Ramos (cell line): Measurements from ENCODE around the gene ZCCHC9.
"Not testable (repeated sequence)": the region's sequence is repeated elsewhere in the genome, so short reads cannot be mapped to it uniquely, and the experiment has no call there.

Source experiments
- in situ Hi-C: fragments of 300-500 bp; cut with MboI; formaldehyde crosslinking; loops from one replicate; pipeline ENCODE4 v1.14.3; 2022; ENCODE audit warnings: low sequenced_read_pairs; ENCODE audit not compliant: unreplicated experiment

The ZCCHC9 gene

GRCh38 chr5:81303563-81303962 is 2.2 kb downstream of the ZCCHC9 start:
- in situ Hi-C loops: no loop called here

DNA sequence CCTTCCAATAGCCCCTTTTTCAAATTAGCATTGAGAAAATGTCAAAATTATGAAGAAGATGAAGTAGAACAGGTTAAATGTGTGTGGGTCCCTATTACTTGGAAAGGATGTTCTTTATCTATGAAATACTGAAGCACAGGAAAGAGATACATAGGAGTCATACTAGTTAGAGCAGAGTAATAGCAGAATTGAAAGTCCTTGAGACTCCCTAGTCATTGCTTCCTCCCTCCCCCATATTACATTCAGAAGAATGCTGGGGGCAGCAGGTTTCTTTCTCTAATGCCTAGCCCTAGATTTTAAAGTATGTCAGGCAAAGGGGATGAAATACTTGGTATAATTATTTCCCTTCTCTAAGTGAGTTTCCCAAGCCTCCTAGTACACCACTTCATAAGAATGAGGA is 4.4 kb downstream of the ZCCHC9 start:
- in situ Hi-C loops: no loop called here

DNA sequence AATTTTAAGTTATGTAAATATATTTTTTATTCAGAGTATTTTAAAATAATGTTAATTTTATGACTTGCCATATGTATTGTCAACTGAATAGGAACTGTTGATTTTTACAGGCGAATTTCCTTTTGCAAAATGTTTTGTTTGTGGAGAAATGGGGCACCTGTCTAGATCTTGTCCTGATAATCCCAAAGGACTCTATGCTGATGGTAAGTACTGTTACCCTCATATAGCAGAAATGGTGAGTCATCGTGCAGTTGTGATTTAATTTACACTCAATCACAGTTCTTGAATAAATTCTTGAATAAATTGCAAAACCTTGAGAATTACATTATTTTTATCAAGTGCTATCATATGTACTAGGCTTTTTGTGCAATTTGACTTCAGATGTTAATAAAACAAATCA is 7.4 kb downstream of the ZCCHC9 start:
- in situ Hi-C loops: no loop called here

- in situ Hi-C loops: no loop called here
Observed at GRCh38 chr5:81310402-81311063, 9.1 kb downstream of the ZCCHC9 start.

DNA sequence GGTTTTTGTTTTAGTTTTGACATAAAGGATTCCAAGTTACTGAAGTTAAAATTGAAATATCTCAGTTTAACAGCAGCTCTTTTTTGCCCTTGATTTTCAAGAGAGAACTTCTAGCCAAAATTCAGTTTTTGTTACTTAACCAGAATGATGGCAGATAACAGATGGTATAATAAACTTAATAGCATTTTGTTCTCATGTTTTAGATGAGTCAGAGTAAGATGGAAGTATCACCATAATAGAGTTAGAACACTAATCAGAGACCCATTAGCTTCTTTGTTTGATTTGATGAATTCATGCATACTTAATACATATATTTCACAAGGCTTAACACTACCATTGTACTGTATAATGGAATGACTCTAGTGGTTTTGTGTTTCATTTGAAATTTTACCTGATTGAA is 11.9 kb downstream of the ZCCHC9 start:
- in situ Hi-C loops: no loop called here

GRCh38 chr5:81313686-81314085 is 12.3 kb downstream of the ZCCHC9 start:
- in situ Hi-C loops: no loop called here

DNA sequence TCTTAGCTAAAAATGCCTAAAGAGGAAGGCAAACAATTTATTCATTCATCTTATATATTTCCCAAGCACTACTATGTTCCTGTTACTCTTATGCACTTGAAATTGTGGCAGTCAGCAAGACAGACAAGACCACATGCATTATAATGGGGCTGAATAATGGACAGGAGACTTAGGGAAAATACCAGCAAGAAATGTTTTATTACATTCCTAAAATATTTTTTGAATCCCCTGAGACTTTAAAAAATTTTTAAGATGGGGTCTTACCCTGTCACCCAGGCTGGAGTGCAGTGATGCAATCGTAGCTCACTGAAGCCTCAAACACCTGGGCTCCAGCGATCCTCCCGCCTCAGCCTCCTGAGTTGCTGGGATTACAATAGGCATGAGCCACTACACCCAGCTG is 13.2 kb downstream of the ZCCHC9 start:
- in situ Hi-C loops: no loop called here

GRCh38 chr5:81315336-81315735 is 13.9 kb downstream of the ZCCHC9 start:
- in situ Hi-C loops: no loop called here

- in situ Hi-C loops: no loop called here
Observed at GRCh38 chr5:81315830-81316229, 14.4 kb downstream of the ZCCHC9 start.

- in situ Hi-C loops: no loop called here
Observed at GRCh38 chr5:81316571-81316970, 15.2 kb downstream of the ZCCHC9 start.

GRCh38 chr5:81317536-81317935 is 16.1 kb downstream of the ZCCHC9 start:
- in situ Hi-C loops: no loop called here

DNA sequence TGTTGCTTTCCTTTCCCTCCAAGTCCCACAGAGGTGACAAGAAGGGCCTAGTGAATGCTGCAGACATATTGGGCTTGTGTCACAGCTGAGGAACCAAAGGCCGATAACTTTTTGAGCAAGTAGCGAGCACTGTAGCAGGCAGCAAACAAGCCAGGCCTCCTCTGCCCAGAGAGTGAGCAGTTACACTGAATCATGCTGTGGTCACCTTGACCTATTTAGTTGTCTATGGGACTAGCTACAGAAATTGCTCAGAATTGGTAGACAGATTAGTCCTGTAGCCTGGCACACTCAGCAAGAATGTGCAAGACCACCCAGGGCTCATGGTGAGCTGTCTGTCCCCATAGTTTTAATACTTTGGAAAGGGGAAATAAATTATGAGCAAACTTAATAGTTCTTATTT is 25.2 kb downstream of the ZCCHC9 start:
- in situ Hi-C loops: no loop called here

GRCh38 chr5:81334304-81335061 is 33.1 kb downstream of the ZCCHC9 start:
- in situ Hi-C loops: no loop called here

- in situ Hi-C loops: no loop called here
Observed at GRCh38 chr5:81335946-81336345, 34.6 kb downstream of the ZCCHC9 start.

DNA sequence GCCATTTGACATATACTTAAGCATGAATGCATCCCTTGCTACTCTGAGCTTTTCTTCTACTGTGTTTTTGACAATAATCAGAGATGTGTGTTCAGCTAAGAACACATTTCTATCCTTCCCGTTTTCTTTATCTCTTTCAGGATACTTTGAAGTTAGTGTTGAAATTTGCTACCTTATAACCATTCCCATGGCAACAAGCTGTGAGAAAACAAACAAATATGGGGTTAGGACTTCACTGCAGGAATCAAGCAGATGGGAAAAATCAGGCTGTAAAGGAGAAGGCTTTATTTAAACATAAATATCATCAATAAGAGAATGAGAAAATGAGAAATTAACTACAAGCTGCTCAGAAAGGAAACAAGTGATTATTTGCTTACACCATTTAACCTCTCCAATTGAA is 35.2 kb downstream of the ZCCHC9 start:
- in situ Hi-C loops: no loop called here

DNA sequence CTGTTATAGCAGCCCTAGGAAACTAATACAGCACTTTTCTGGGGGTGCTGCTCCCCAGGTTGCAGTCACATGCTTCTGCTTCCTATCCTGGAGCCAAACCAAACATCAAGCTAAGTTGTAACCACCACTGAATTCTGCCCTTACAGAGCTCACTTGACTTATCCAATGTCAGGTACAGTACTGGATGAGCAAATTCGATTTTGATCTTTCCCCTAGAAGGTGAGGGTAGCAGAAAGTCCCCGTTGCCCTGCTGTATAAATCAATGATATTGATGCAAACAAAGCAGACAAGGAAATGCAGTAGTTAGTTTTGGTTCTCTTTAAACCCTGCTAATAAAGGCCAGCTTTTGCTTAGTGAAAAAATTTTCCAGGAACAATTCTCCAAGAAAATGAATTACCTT is 36.4 kb downstream of the ZCCHC9 start:
- in situ Hi-C loops: no loop called here

DNA sequence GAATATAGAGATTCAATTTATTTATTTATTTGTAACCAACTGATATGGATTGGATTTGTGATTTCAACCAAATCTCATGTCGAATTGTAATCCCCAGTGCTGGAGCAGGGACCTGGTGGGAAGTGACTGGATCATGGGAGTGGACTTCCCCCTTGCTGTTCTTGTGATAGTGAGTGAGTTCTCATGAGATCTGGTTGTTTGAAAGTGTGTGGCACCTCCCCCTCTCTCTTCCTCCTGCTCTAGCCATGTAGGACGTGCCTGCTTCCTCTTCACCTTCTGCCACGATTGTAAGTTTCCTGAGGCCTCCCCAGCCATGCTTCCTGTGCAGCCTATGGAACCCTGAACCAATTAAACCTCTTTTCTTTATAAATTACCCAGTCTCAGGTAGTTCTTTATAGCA is 36.8 kb downstream of the ZCCHC9 start:
- in situ Hi-C loops: not testable (repeated sequence)

DNA sequence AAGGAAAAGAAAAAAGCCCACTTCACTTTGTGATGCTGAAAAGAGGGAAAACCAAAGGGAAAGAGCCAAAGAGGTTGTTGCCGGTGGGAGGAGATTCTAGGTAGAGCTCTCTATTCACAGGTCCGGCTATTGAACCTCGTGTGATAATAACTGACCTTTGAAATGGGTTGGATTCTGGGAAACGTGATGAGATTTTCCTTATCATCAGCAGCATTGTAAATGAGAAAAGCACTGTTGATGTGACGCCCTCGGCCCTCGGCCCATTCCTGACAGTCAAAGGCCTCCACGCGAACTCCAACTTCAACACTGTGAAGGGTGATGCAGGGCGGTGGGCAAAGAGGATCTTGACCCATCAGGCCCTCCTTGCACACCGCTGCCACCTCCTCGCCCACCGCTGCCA is 43.3 kb downstream of the ZCCHC9 start:
- in situ Hi-C loops: no loop called here

DNA sequence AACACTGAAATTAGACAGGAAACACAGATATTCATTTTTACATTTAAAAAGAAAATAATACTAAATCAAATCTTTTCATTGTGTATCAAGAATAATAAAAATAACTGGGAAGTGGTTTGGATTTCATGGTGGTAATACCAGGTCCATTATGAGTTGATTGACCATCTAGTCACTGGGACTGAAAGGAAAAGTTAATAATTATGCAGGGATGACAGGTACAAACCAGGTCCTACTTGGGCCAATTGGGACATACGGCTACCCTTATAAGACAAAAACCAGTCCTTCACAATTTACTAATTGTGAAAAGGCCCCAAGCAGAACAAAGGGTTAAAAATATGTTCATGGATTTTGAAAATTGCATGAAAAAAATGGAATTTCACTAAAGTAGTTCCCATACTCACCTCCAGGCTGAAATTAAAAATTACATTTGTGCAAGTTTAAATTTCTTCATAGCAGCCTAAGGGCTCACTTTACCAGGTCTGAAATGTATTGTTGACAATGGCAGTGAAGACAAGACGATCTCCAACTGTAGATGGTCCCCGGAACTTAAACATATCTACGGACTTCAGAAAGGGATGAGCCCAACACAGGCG is 44.1 kb downstream of the ZCCHC9 start:
- in situ Hi-C loops: no loop called here

DNA sequence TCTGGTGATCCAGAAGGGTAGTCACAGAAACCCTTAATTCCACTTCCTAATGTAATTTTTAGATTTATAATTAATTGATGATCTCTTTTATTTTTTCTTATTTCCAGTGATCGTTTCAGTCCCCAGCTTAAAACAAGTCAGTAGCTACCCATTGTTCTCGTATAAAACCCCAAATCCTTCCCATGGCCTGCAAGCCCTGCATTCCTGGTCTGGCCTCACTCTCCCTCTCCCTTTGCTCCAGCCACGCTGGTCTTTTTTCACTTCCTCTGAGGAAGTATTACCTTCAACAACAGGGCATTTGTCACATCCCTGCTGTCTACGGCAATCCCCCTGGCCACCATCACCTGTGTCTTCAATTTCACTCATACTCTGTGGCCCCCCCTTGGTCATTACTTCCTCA is 47.8 kb downstream of the ZCCHC9 start:
- in situ Hi-C loops: no loop called here

DNA sequence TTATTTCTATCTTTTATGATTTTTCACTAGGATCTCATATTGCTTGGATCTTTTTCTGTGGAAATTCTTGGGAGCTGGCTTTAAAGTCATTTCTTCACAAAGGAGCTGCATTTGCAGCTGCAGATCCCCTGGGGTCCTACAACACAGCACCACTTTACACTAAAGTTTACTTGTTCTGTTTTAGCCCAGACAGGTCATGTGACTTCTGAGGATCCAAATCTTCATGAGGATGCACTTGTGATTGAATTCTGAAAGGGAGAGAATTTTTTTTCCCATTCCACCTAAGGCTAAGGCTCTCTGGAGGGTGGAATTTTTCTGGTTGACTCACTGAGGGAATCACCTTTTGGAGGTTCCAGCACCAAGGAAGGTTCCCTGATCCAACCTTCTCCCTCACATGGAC is 49.1 kb downstream of the ZCCHC9 start:
- in situ Hi-C loops: no loop called here

- in situ Hi-C loops: no loop called here
Observed at GRCh38 chr5:81353189-81353588, 51.8 kb downstream of the ZCCHC9 start.
